ENCODE results near the gene MIX23. TPM values are rescaled to one million over a fixed set of nuclear protein-coding genes. Genes with fewer than 3 reads are reported as not detected.
A peak's percentile ranks its signal among the peaks of the same experiment; 100 is the strongest.

MIX23 gene
- total RNA-seq, 2 donors from 2014 or later: 13.7 to 17.1 TPM

DNA sequence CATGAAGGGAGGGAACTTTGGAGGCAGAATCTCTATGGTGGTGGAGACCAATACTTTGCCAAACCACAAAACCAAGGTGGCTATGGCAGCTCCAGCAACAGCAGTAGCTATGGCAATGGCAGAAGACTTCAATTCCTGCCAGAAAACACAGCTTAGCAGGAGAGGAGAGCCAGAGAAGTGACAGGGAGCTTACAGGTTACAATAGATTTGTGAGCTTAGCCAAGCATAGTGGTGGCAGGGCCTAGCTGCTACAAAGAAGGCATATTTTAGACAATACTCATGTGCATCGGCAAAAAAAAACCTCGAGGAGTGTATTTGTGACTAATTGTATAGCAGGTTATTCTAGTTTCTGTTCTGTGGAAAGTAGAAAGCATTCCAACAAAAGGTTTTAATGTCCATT, 64.4 kb downstream of the MIX23 start:
- H3K27me3 Mint-ChIP-seq: no peaks in the 10 kb centered on the region
- H3K4me3 Mint-ChIP-seq: no peak overlapping the region
- H3K36me3 Mint-ChIP-seq (ENCODE audit: low read depth): no peaks in the 10 kb centered on the region
- no peak for DNase-seq
- H3K9me3 ChIP-seq (ENCODE audit: control insufficient read depth, low read length, poor library complexity, severe bottlenecking): no peaks in the 10 kb centered on the region
- no peak for ATAC-seq
- no peak overlapping the region for H3K27ac Mint-ChIP-seq
- H3K4me1 Mint-ChIP-seq: peaks cover 14% of the 10 kb centered on the region

DNA sequence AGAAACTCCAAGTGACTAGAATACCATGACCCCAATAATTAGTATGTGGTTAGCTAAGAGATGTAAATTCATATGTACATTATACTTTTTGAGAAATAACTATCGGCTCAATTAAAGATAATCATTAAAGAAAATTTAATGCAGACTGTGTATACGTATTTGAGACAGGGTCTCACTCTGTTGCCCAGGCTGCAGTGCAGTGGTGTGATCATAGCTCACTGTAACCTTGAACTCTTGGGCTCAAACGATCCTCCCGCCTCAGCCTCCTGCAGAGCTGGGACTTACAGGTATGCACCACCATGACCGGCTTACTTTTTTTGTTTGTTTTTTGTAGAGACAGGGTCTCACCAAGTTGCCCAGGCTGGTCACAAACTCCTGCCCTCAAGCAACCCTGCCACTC, 66.7 kb downstream of the MIX23 start:
- H3K27ac Mint-ChIP-seq: no peak overlapping the region
- H3K36me3 Mint-ChIP-seq (ENCODE audit: low read depth): no peaks in the 10 kb centered on the region
- ATAC-seq (no peak), DNase-seq (no peak)
- no peak overlapping the region for H3K4me3 Mint-ChIP-seq
- no peaks in the 10 kb centered on the region for H3K27me3 Mint-ChIP-seq
- H3K4me1 Mint-ChIP-seq: peaks cover 18% of the 10 kb centered on the region
- H3K9me3 ChIP-seq (ENCODE audit: control insufficient read depth, low read length, poor library complexity, severe bottlenecking): no peaks in the 10 kb centered on the region

DNA sequence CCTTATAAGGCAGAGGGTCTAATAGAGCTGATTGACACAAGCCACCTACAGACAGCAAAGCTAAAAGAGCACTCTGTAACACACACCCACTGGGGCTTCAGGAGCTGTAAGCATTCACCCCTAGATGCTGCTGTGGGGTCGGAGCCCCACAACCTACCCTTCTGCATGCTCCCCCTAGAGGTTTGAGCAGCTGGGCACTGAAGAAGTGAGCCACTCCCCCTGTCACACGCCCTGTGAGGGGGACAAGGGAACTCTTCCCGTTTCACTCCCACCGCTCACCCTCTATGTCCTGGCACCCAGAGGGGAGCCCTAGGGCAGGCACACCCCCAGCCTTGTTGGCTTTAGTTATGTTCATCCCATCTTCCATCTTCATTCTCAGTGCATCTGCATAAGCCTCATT, 67.4 kb downstream of the MIX23 start:
- DNase-seq: no peak
- ATAC-seq: no peak
- no peaks in the 10 kb centered on the region for H3K9me3 ChIP-seq (ENCODE audit: control insufficient read depth, low read length, poor library complexity, severe bottlenecking)
- H3K36me3 Mint-ChIP-seq (ENCODE audit: low read depth): peaks cover 2% of the 10 kb centered on the region
- H3K4me1 Mint-ChIP-seq: peaks cover 19% of the 10 kb centered on the region
- H3K27me3 Mint-ChIP-seq: no peaks in the 10 kb centered on the region
- H3K27ac Mint-ChIP-seq: no peak overlapping the region
- no peak overlapping the region for H3K4me3 Mint-ChIP-seq

DNA sequence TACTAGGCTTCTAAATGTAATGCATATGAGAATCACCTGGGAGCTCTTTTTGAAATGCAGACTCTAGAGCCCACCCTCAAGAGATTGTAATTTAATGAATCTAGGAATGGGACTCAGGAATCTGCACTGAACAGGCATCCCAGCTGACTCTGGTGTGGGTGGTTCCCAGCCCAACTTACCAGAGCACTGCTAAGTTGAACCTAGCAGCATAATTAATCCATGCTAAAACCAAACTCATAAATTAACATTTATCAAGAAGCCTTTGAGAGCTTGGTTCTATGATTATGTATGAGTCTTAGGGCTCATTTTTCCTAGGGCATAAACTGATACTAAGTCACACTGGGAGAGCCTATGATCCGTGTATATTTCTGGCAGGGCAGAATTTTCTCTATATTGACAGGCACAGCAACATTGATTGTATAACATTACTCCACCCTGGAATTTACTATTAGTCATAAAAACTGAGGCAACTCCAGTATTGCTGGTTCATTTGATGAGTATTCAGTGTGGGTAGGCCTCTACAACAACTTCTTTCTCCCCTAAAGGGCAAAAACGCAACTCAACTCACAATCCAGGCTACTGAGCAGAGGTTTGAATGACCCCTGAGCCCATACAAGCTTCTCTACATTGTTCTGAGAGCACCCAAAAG, 68.7 kb downstream of the MIX23 start:
- no peak overlapping the region for H3K4me3 Mint-ChIP-seq
- no peaks in the 10 kb centered on the region for H3K9me3 ChIP-seq (ENCODE audit: control insufficient read depth, low read length, poor library complexity, severe bottlenecking)
- H3K4me1 Mint-ChIP-seq: peaks cover 22% of the 10 kb centered on the region
- DNase-seq: no peak
- no peak overlapping the region for H3K27ac Mint-ChIP-seq
- peaks cover 2% of the 10 kb centered on the region for H3K36me3 Mint-ChIP-seq (ENCODE audit: low read depth)
- no peak for ATAC-seq
- H3K27me3 Mint-ChIP-seq: no peaks in the 10 kb centered on the region

DNA sequence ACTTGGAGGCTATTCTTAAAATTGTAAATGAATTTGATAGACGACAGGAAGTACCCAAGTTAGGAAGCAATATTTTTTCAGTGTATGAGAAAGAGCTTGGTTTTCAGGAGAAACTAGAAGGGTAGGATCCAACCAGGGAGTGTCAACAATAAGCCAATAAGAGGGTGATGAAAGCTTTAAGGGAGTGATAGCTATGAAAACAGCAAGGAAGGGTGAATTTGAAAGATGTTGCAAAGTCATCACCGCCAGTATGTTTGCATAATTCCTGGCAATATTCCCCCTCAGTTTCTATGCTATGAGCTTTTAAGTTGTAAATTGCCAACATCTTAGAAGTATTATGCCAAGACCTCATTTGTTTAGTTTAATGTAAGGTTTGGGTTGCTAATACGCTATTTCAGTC, 69.8 kb downstream of the MIX23 start:
- Mint-ChIP-seq H3K4me1 (peaks cover 22% of the 10 kb centered on the region), H3K4me3 (peak overlapping the region; percentile 67), H3K27ac (no peak overlapping the region), H3K36me3 (ENCODE audit: low read depth) (peaks cover 2% of the 10 kb centered on the region), H3K27me3 (no peaks in the 10 kb centered on the region)
- no peak for DNase-seq
- no peak for ATAC-seq
- H3K9me3 ChIP-seq (ENCODE audit: control insufficient read depth, low read length, poor library complexity, severe bottlenecking): no peaks in the 10 kb centered on the region

DNA sequence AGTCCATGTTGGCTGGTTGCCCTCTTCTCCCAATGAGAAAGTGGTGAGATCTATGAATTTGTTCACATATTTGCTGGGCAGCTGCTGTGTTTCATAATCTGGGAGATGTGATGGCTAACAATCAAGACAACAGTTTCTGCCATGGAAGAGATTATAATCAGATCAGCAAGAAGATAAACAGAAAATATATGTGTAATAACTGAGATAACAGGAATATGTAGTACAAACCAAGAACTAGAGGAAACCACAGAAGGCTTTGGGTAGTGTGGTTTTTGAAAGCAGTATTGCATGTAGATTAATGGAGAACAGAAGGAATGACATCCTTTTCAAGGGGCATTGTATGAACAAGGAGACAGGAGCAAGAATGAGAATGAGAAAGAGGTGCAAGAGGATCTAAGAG, 70.2 kb downstream of the MIX23 start:
- Mint-ChIP-seq H3K36me3 (ENCODE audit: low read depth) (peaks cover 2% of the 10 kb centered on the region), H3K4me1 (peaks cover 24% of the 10 kb centered on the region), H3K4me3 (peak overlapping the region; percentile 67), H3K27me3 (no peaks in the 10 kb centered on the region), H3K27ac (peak overlapping the region; percentile 37)
- ATAC-seq: peak; percentile 36
- H3K9me3 ChIP-seq (ENCODE audit: control insufficient read depth, low read length, poor library complexity, severe bottlenecking): no peaks in the 10 kb centered on the region
- no peak for DNase-seq

DNA sequence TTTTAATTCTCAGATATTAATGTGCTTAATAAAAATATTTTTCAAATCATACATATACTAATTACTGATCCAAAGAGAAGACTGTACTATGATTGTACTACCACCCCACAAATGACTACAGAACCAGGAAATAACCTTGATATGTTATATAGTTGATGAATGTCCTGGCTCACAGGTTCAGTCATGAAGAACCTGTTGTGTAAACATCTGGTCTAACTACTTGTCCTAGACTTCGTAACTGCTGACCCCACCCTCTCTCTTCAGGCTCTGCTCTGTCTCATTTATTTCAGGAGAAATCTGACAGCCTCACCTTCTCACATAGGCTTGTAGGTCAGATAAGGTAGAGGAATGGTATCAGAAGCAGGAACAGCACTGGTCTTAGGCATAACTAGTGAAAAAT, 72.7 kb downstream of the MIX23 start:
- ATAC-seq: no peak
- H3K9me3 ChIP-seq (ENCODE audit: control insufficient read depth, low read length, poor library complexity, severe bottlenecking): no peaks in the 10 kb centered on the region
- Mint-ChIP-seq H3K27ac (no peak overlapping the region), H3K36me3 (ENCODE audit: low read depth) (peaks cover 2% of the 10 kb centered on the region), H3K27me3 (no peaks in the 10 kb centered on the region), H3K4me3 (no peak overlapping the region), H3K4me1 (peaks cover 32% of the 10 kb centered on the region)
- no peak for DNase-seq

Other genes with a start within 250 kb of the MIX23 start
- gene CASR, start 199.6 kb downstream of the MIX23 start, total RNA-seq: 1 to 10 TPM in 1 of 2 donors, under 1 TPM in 1; 0.10 to 1.3 TPM
- 1 to 10 TPM; 1.3 to 2.2 TPM for gene CSTA, start 58.0 kb downstream of the MIX23 start, total RNA-seq
- 10 to 100 TPM; 18.3 to 27.6 TPM for gene FAM162A, start 951 bp upstream of the MIX23 start, total RNA-seq
- 1 to 10 TPM; 4.6 to 5.1 TPM for gene WDR5B, start 32.8 kb upstream of the MIX23 start, total RNA-seq
- gene KPNA1, start 131.7 kb upstream of the MIX23 start, total RNA-seq: 10 to 100 TPM; 50.5 to 55.6 TPM
- 10 to 100 TPM; 19.6 to 20.2 TPM for gene PARP9, start 181.1 kb upstream of the MIX23 start, total RNA-seq
- gene DTX3L, start 181.1 kb upstream of the MIX23 start, total RNA-seq: 10 to 100 TPM; 31.3 to 34.0 TPM
- 10 to 100 TPM; 69.3 to 87.6 TPM for gene PARP15, start 194.4 kb upstream of the MIX23 start, total RNA-seq